ENCODE measurements around the gene ARID3A. TPM values are rescaled to one million over a fixed set of nuclear protein-coding genes. Genes with fewer than 3 reads are reported as not detected.

ARID3A gene
- total RNA-seq, 2 experiments from 2014 or later: 28.5 to 30.6 TPM

DNA sequence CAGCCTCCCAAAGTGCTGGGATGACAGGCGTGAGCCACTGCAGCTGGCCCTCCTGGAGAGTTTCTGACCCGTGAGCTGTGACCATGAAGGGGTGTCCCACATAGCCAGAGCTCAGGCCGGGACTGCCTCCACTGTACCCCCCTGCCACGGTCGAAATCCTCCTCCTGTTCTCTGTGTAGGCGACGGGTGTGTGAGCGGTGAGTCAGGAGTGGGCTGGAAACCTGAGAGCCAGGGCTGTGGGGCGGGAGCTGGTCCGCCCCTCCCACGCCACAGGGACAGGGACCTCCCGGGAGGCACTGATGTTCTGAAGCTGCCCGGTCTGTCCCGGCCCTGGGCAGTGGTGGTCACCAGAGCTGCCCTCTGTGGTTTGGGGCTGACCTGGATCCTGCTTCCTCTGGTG, 62.2 kb downstream of the ARID3A start:
- peaks cover 9% of the 10 kb centered on the region for H3K36me3 Mint-ChIP-seq
- no peak for DNase-seq
- ChIA-PET POLR2A (no interaction called here), CTCF (interaction anchor here (1.1 to 1.5 kb wide), 2 partner anchors 9 to 11 kb away, joined by 3 read pairs; no protein-coding TSS in a partner anchor)
- peaks cover 20% of the 10 kb centered on the region for H3K4me1 Mint-ChIP-seq (ENCODE audit: low read depth)
- intact Hi-C loops (cut with micrococcal nuclease): no loop called here
- no peaks in the 10 kb centered on the region for H3K27me3 Mint-ChIP-seq
- H3K9me3 Mint-ChIP-seq: no peaks in the 10 kb centered on the region
- no peak overlapping the region for H3K27ac Mint-ChIP-seq
- no peak overlapping the region for H3K4me3 Mint-ChIP-seq

DNA sequence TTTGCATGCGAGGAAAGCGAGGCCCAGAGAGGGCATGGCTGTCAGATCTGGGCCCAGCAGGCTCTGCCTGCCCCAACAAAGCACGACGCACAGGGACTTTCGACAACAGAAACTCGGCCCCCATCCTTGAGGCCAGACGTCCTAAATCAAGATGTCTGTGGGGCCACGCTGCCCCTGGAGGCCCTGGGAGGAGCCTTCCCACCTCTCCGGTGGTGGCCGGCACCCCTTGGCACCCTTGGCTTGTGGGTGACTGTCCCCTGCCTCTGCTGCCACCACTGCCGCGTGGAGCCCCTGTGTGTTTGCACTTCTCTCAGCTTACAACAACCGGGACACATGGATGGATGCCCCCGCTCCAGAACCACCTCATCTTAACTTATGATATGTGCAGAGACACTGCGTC, 62.7 kb downstream of the ARID3A start:
- DNase-seq: no peak
- intact Hi-C loops (cut with micrococcal nuclease): no loop called here
- Mint-ChIP-seq H3K27me3 (no peaks in the 10 kb centered on the region), H3K4me1 (ENCODE audit: low read depth) (peaks cover 20% of the 10 kb centered on the region), H3K36me3 (peaks cover 9% of the 10 kb centered on the region), H3K27ac (no peak overlapping the region), H3K4me3 (no peak overlapping the region), H3K9me3 (no peaks in the 10 kb centered on the region)
- ChIA-PET CTCF (interaction anchor here (0.6 to 1.5 kb wide), 4 partner anchors 9 to 134 kb away, joined by 3 to 5 read pairs (median 3); no protein-coding TSS in a partner anchor), POLR2A (no interaction called here)

DNA sequence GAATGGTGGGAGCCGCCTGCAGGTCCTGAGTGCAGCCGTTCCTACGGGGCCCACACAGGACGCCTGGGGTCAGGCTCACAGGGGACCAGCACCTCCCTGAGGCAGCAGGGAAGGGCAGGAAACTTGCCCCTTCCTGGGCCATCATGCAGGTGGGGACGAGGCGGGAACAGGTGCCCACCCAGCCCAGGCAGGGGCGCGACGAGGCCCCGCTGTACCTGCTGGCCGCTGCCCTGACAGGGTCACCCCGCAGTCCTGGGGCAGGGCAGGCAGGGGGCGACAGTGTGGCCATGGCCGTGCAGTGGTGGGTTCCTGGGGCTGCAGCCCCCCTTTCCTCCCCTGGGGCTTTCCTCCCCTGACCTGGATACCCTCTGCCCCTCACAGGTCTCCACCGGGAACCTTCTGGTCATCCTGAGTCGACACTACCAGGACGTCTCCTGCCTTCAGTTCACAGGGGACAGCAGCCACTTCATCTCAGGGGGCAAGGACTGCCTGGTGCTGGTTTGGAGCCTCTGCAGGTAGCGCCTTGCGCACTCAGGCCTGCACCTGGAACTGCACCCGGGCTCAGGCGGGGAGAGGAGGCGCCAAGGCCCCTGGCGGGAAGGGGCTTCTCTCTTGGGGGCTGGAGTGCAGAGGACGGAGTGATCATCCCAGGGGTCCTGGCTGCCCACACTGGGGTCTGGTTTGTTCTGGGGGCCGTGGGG, 63.7 kb downstream of the ARID3A start:
- H3K4me1 Mint-ChIP-seq (ENCODE audit: low read depth): peaks cover 13% of the 10 kb centered on the region
- no peak overlapping the region for H3K27ac Mint-ChIP-seq
- no peak overlapping the region for H3K4me3 Mint-ChIP-seq
- H3K9me3 Mint-ChIP-seq: no peaks in the 10 kb centered on the region
- ChIA-PET CTCF (interaction anchor here (1.5 kb wide), 1 partner anchor 9 kb away, joined by 3 read pairs; no protein-coding TSS in a partner anchor), POLR2A (no interaction called here)
- DNase-seq: no peak
- H3K27me3 Mint-ChIP-seq: no peaks in the 10 kb centered on the region
- intact Hi-C loops (cut with micrococcal nuclease): no loop called here
- peaks cover 7% of the 10 kb centered on the region for H3K36me3 Mint-ChIP-seq

DNA sequence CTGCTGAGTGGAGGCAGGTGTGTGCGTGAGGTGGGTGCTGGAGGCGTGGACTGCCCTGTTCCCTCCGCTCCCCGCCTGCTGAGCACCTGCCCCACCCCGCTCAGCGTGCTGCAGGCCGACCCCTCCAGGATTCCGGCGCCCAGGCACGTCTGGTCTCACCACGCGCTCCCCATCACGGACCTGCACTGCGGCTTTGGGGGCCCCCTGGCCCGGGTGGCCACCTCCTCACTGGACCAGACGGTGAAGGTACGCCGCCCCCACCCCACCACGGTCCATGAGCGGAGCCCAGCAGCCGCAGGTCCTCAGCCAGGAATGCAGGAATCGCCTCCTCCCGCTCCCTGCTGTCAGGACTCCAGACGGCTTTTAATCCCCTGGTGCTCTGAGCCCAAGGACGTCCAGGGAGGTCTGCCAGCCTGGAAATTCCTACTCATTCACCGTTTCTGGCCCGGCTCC, 64.3 kb downstream of the ARID3A start:
- Mint-ChIP-seq H3K36me3 (peaks cover 7% of the 10 kb centered on the region), H3K27ac (no peak overlapping the region), H3K4me1 (ENCODE audit: low read depth) (peaks cover 9% of the 10 kb centered on the region), H3K4me3 (no peak overlapping the region), H3K9me3 (no peaks in the 10 kb centered on the region), H3K27me3 (no peaks in the 10 kb centered on the region)
- no peak for DNase-seq
- ChIA-PET CTCF (no interaction called here), POLR2A (no interaction called here)
- intact Hi-C loops (cut with micrococcal nuclease): no loop called here

DNA sequence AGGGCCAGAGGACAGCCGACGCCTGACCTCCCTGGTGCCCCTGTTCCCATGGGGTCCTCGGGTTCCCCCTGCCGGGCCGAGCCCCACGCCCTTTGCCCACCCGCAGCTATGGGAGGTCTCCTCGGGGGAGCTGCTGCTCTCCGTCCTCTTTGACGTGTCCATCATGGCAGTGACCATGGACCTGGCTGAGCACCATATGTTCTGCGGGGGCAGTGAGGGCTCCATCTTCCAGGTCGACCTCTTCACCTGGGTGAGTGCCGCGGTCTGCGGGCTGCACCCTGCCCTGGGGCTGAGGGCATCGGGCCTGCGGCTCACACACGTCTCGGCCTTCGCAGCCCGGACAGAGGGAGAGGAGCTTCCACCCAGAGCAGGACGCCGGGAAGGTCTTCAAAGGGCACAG, 64.9 kb downstream of the ARID3A start:
- no peak for DNase-seq
- ChIA-PET POLR2A (no interaction called here), CTCF (interaction anchor here (0.9 kb wide), 1 partner anchor 19 kb away, joined by 3 read pairs; no protein-coding TSS in a partner anchor)
- H3K4me3 Mint-ChIP-seq: no peak overlapping the region
- H3K36me3 Mint-ChIP-seq: peaks cover 7% of the 10 kb centered on the region
- H3K27me3 Mint-ChIP-seq: no peaks in the 10 kb centered on the region
- no peak overlapping the region for H3K27ac Mint-ChIP-seq
- H3K9me3 Mint-ChIP-seq: no peaks in the 10 kb centered on the region
- peaks cover 4% of the 10 kb centered on the region for H3K4me1 Mint-ChIP-seq (ENCODE audit: low read depth)
- intact Hi-C loops (cut with micrococcal nuclease): no loop called here

DNA sequence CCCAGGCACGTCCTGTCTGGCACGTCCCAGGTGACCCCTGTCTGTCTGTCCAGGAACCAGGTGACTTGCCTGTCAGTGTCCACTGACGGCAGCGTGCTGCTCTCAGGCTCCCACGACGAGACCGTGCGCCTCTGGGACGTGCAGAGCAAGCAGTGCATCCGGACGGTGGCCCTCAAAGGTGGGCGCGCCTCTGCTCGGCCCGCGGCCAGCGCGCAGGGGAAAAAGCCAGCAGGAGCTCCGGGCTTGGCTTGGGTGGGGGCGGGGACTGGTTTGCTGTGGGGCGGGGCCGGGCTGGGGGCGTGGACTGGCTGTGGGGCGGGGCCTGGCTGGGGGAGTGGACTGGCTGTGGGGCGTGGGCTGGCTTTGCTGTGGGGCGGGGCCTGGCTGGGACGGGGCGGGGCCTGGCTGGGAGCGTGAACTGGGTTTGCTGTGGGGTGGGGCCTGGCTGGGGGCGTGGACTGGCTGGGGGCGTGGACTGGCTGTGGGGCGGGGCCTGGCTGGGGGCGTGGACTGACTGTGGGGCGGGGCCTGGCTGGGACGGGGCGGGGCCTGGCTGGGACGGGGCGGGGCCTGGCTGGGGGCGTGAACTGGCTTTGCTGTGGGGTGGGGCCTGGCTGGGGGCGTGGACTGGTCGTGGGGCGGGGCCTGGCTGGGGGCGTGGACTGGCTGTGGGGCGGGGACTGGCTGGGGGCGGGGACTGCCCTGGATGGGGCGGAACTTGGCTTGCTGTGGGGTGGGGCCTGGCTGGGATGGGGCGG, 65.5 kb downstream of the ARID3A start:
- peaks cover 7% of the 10 kb centered on the region for H3K36me3 Mint-ChIP-seq
- H3K27ac Mint-ChIP-seq: no peak overlapping the region
- H3K9me3 Mint-ChIP-seq: no peaks in the 10 kb centered on the region
- peaks cover 5% of the 10 kb centered on the region for H3K4me1 Mint-ChIP-seq (ENCODE audit: low read depth)
- ChIA-PET POLR2A (no interaction called here), CTCF (interaction anchor here (0.9 kb wide), 1 partner anchor 20 kb away, joined by 3 read pairs; no protein-coding TSS in a partner anchor)
- no peak overlapping the region for H3K4me3 Mint-ChIP-seq
- intact Hi-C loops (cut with micrococcal nuclease): no loop called here
- no peaks in the 10 kb centered on the region for H3K27me3 Mint-ChIP-seq
- peak; percentile 79 for DNase-seq

DNA sequence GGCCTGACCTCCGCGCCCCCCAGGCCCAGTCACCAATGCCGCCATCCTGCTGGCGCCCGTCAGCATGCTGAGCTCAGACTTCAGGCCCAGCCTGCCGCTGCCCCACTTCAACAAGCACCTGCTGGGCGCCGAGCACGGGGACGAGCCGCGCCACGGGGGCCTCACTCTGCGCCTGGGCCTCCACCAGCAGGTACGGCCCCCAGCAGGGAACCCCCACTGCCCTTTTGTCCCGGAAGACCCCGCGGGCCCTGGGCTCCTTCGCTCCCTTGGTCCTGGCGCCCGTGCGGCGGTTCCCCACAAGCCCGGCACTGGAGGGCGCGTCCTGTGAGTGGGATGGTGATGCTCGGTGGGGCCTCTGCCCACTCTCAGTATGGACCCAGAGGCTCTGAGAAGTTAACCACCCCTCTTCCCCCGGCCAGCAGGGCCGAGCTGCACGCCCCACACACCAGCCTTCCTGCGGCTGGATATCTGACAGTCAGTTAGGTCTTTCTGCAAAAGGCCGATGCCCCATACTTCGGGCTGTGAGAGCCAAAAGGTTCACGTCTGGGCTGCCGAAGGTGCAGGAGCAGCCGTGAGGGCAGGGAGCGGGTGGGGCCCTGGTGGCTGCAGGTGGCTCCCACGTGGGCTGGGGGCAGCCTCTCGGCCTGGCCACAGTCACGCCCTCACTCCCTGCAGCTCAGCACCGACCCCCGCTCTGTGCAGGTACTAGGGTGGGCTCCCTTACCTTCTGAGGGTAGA, 66.3 kb downstream of the ARID3A start:
- no peak overlapping the region for H3K4me3 Mint-ChIP-seq
- ChIA-PET POLR2A (no interaction called here), CTCF (no interaction called here)

DNA sequence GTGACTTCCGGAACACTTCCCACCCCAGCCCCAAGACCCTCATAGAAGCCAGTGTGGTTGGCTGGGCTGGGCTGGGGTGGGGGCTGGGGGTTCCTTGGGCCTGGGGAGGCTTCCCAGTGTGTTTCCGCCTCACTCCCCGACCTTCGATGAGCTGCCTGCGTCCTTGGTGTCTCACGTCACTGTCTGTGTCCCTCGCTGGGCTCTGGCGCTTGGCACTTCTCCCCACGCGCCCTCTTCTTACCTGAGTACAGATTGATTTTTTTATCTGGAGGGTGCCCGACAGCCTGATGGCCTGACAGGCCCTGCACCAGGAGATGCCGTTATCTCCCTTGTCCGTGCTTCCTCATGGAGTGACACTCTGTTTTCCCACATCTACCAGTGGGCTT, 66.8 kb downstream of the ARID3A start:
- no peaks in the 10 kb centered on the region for H3K9me3 Mint-ChIP-seq
- intact Hi-C loops (cut with micrococcal nuclease): no loop called here
- H3K4me3 Mint-ChIP-seq: no peak overlapping the region
- H3K36me3 Mint-ChIP-seq: peaks cover 9% of the 10 kb centered on the region
- POLR2A ChIA-PET: no interaction called here
- H3K27ac Mint-ChIP-seq: no peak overlapping the region
- peaks cover 6% of the 10 kb centered on the region for H3K4me1 Mint-ChIP-seq (ENCODE audit: low read depth)
- H3K27me3 Mint-ChIP-seq: peaks cover 5% of the 10 kb centered on the region
- no peak for DNase-seq
- CTCF ChIA-PET: no interaction called here

More for the DNA sequence above, 66.3 kb downstream of the ARID3A start:
- DNase-seq: no peak
- Mint-ChIP-seq H3K36me3 (peaks cover 9% of the 10 kb centered on the region), H3K27ac (no peak overlapping the region), H3K4me1 (ENCODE audit: low read depth) (peaks cover 6% of the 10 kb centered on the region), H3K9me3 (no peaks in the 10 kb centered on the region), H3K27me3 (peaks cover 3% of the 10 kb centered on the region)
- intact Hi-C loops (cut with micrococcal nuclease): no loop called here

DNA sequence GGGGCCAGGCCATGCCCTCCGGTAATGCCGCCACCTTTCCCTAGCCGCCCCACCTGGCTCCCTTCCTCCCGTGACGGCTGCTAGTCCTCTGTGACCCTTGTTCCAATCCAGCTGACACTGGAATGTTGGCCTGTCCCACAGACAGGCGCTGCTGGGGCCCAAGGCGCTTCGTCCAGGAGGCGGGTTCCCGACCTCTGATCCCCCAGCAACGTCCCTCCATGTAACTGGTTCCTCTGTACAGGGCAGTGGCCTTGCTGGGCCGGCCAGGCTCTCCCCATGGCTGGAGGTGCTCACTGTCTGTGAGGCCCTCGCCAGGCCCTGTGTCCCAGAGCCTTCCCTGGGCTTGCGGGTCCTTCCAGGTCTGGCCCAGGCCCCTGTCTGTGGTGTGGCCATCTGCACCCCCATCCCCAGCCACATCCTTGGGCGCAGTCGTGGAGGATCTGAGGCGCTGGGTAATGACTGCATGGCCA, 67.6 kb downstream of the ARID3A start:
- peaks cover 9% of the 10 kb centered on the region for H3K36me3 Mint-ChIP-seq
- no peak overlapping the region for H3K27ac Mint-ChIP-seq
- no peak overlapping the region for H3K4me3 Mint-ChIP-seq
- H3K9me3 Mint-ChIP-seq: no peaks in the 10 kb centered on the region
- DNase-seq: no peak
- peaks cover 12% of the 10 kb centered on the region for H3K27me3 Mint-ChIP-seq
- peaks cover 10% of the 10 kb centered on the region for H3K4me1 Mint-ChIP-seq (ENCODE audit: low read depth)
- CTCF ChIA-PET: no interaction called here
- intact Hi-C loops (cut with micrococcal nuclease): no loop called here
- POLR2A ChIA-PET: no interaction called here

DNA sequence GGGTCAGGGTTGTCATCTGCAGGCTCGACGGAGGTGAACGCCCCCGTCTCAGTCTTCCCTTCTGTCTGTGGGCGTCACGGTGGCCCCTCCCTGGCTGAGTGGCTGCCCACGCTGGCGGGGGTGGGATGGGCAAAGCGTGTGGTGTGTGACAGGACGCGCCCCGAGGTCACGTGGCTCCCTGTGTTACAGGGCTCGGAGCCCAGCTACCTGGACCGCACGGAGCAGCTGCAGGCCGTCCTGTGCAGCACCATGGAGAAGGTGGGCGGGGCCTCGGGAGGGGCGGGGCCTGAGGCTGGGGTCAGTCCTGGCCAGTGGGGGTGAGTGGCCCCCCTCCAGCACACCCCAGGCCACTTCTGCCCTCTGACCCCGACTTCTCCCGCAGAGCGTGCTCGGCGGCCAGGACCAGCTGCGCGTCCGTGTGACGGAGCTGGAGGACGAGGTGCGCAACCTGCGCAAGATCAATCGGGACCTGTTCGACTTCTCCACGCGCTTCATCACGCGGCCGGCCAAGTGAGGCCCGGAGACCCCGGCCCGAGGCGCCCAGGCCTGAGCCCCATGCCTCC, 68.1 kb downstream of the ARID3A start:
- Mint-ChIP-seq H3K9me3 (no peaks in the 10 kb centered on the region), H3K4me1 (ENCODE audit: low read depth) (peaks cover 10% of the 10 kb centered on the region), H3K27ac (no peak overlapping the region), H3K36me3 (peaks cover 9% of the 10 kb centered on the region), H3K27me3 (peaks cover 15% of the 10 kb centered on the region), H3K4me3 (no peak overlapping the region)
- POLR2A ChIA-PET: no interaction called here
- CTCF ChIA-PET: no interaction called here
- no peak for DNase-seq
- intact Hi-C loops (cut with micrococcal nuclease): no loop called here

DNA sequence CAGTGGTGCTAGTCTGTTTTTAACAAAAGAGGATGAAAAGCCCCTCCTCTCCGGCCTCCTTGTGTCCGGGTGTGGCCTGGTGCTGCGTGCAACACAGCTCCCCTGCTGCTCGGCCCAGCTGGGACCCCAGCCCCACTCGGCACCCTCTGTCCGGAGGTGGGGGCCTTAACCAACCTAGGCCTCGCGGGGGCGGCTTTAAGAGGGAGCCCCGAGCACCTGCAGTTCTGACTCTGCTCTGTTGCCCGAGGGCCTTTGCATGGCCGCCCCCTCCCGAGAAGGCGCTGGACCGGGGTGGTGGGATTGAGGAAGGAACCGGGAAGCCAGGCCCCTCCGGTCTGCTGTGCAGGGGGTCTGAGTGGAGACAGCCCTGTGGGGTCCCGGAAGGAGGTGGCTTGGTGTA, 68.7 kb downstream of the ARID3A start:
- Mint-ChIP-seq H3K36me3 (peaks cover 9% of the 10 kb centered on the region), H3K4me3 (no peak overlapping the region), H3K27me3 (peaks cover 21% of the 10 kb centered on the region), H3K4me1 (ENCODE audit: low read depth) (peaks cover 10% of the 10 kb centered on the region), H3K9me3 (no peaks in the 10 kb centered on the region), H3K27ac (no peak overlapping the region)
- DNase-seq: no peak
- CTCF ChIA-PET: no interaction called here
- POLR2A ChIA-PET: no interaction called here
- intact Hi-C loops (cut with micrococcal nuclease): no loop called here

Data from activated CD4-positive, alpha-beta memory T cell treated with anti-CD3 and anti-CD28 coated beads for 36 hours (primary cell).